GM19468 (cell line): ENCODE measurements around the gene PRKG1.
"Not testable (repeated sequence)": the region's sequence is repeated elsewhere in the genome, so short reads cannot be mapped to it uniquely, and the experiment has no call there.

ENCODE experiments used
- ATAC-seq: cut with Tn5 transposase; IDR thresholded peaks from one replicate; pipeline ENCODE4 v1.9.1; 2021; ENCODE audit warnings: mild to moderate bottlenecking, moderate library complexity, moderate number of reproducible peaks; ENCODE audit not compliant: unreplicated experiment; ENCODE audit errors: extremely low read depth

The PRKG1 gene

GRCh38 chr10:51400392-51401096, 326.3 kb downstream of the PRKG1 start:
- no peak for ATAC-seq

GRCh38 chr10:51403521-51403920, 329.2 kb downstream of the PRKG1 start:
- no peak for ATAC-seq

GRCh38 chr10:51405580-51406351, 331.5 kb downstream of the PRKG1 start:
- no peak for ATAC-seq

- ATAC-seq, result no peak
These were observed 332.3 kb downstream of the PRKG1 start for GRCh38 chr10:51406581-51406980.

GRCh38 chr10:51416494-51416893, 342.2 kb downstream of the PRKG1 start:
- ATAC-seq, result no peak

GRCh38 chr10:51419196-51420093, 345.2 kb downstream of the PRKG1 start:
- no peak for ATAC-seq

DNA sequence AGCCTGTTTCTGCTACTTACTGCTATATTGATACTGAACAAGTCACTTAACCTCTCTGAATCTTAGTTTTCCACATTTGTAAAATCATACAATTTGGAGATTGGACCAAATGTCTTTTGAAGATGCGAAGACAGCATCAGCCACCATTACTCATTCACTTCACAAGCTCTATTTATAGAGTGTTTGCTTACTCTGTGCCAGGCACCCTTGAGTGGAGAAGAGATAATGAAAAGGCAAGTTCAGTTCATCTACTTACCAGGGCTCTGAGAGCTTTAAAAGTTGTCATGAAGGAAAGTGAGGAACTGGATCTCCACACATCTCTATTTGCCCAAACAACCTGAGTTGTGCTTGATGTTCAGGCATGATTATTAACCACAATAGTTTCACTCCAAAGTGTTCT, 347.6 kb downstream of the PRKG1 start:
- no peak for ATAC-seq

DNA sequence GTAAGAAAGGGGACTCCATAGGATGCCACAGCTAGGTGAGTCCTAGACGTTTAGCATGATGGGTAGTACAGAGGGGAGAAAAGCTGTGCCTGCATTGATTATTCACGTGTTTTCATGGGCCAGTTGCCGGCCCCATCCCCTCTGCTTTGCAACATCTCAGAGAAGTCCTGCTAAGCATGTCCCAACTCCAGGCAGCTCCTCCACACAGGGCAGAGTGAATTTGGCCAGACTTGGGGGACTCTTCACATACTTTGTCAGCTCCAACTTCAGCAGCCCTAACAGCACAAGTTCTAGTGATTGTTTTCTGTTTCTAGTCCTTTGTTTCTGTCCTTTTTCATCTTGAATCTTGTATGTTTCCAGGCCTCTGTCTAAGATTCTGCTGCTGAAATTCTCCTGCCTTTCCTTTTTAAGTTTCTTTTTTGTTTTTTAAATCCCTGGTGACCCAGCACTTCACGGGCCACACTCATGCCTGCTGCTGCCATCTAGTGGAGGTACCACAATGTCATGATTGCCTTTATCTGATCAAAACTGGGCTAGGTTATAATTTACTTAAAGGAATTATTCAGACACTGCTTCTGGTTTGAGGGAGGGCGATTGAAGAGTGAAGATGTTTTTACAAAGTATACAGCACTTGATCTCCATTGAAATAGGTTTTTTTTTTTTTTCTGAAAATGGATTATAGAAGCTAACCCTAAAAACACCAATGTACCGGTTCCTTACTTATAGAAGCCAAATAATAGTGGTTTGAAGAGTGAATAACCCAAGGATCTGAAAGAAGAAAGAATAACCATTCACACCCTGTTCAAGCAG, 348.2 kb downstream of the PRKG1 start:
- ATAC-seq, result no peak

- no peak for ATAC-seq
These were observed 348.8 kb downstream of the PRKG1 start for GRCh38 chr10:51423121-51423452.

DNA sequence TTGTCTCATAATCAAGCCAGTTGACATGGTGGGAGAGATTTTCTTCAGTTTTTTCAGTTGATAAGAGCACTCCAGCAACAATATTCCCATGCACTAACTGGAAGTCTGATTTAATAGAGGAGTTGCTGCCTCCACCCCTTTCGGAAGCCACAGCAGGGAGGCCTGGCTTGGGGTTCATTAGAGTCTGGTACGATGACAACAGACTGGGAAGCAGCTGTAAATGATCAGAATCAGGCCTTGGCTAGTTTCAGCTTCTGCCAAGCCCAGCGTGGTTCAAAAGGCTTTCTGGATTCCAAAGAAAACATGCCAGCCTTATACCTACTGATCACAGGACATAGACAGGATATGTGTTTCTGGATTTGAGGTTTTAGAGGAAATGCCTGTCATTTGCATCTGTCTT, 351.1 kb downstream of the PRKG1 start:
- no peak for ATAC-seq

DNA sequence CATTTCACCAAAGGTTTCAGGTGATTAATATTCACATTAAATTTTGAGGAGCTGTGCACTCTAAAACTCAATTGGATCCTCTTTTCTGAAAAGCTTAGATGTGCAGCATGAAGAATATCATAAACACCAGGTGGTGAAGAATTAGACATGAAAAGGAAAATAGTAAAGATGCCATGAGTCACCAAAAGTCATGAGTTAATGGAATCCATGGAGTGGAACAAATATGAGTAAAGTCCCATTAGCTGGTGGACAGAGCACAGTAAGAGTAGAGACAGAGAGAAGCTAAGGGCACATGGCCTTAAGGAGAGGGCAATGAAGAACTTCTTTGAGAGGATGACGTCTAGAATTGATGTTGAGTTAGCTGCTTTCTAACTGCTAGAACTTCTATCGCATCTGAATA, 353.5 kb downstream of the PRKG1 start:
- ATAC-seq, result no peak

DNA sequence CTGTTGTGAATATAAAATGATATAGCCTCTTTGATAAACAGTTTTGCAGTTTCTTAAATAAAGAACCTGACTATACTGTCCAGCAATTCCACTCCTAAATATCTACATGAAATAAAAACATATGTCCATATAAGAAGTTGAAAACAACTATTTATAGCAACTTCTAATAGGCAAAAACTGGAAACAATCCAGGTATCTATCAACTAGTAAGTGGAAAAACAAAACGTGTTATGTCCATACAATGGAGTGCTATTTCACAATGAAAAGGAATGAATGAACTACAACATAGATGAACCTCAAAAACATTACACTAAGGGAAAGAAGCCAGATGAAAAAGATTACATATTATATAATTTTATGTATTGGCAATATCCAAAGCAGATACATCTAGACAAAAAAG, 356.2 kb downstream of the PRKG1 start:
- no peak for ATAC-seq

- ATAC-seq, result no peak
These were observed 359.7 kb downstream of the PRKG1 start for GRCh38 chr10:51433949-51434475.

GRCh38 chr10:51436805-51437204, 362.5 kb downstream of the PRKG1 start:
- no peak for ATAC-seq

DNA sequence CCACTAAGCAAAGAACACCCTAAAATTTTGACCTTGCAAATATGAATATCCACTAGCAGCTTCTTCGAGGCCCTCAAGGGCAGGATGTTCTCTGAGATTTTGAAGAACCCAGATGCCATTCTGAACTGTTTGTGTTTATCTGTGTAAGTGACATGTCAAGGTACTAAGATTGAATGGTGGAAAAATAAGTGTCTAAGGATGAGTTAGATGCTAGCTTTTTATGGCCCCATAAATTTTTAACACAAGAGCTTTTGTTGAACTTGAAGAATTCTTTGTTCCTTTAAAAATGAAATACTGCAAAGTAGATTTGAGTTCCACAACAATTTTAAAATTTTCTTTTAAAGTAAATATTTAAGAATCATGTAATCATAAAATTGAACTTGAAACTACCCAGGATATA, 365.4 kb downstream of the PRKG1 start:
- ATAC-seq, result no peak

DNA sequence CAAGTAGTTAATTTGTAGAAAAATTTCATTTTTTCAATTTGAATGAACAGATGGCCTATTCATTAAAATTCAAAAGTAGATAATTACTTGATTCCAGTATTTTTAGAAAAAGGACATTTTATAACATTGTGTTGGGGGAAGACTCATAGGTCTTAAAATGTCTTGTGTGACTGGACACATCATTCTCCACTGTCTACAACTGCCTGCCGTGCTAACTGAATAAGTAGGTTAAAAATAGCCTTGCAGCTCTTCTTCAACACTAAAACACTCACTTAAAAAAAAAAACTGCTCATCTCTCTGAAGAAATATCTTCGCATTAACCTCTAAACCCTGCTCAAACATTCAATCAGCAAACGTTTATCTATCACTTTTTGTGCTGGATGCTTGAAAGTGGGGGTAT, 371.3 kb downstream of the PRKG1 start:
- ATAC-seq, result no peak

DNA sequence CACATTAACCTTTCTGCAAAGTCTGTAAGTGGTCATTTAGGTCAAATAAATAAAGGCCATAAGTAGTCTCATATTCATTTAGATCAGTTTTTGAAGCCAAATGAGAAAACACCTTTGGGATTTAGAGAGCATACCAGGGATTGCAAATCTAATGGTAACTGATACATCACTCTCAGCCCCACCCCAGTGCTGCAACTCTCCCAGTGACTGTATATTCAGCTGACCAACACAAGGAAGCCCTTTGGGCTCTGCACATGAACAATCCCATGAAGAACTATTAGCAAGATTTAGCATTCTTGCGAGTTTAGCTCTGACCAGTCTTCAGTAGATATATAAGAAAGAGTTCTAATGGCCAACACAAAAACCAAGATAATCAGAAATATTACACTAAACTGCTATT, 372.8 kb downstream of the PRKG1 start:
- ATAC-seq, result no peak

DNA sequence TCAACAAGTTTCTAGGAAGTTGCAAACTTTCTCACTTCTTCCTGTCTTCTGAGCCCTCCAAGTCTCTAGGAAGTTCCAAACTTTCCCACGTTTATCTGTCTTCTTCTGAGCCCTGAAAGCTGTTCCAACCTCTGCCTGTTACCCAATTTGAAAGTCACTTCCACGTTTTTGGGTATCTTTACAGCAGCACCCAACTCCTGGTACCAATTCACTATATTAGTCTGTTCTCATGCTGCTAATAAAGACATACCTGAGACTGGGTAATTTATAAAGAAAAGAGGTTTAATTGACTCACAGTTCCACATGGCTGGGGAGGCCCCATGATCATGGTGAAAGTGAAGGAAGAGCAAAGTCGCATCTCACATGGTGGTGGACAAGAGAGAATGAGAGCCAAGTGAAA, 381.5 kb downstream of the PRKG1 start:
- not testable (repeated sequence) for ATAC-seq

DNA sequence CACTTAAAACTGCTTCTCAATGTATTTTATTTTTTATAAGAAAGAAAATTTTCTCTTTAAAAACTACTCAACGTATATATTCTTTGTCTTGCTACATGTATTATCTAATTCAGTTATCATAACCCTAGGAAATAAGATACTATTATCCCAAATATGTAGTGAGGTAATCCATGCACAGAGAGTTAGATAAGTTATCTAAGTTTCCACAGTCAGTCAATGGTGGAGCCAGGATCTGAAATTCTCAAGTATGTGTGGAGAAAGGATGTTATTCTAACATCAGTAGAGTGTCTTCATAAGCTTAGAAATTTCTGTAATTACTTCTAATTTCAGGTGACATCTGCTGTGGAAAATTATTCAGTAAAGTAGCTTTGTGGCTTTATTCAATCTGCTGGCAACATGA, 385.2 kb downstream of the PRKG1 start:
- no peak for ATAC-seq
